GM12891 (cell line): ENCODE data around the gene FBXO9.

Source experiments
- POLR2A ChIP-seq: IDR thresholded peaks from 2 replicates; pipeline ENCODE4 v1.6.1; 2011; ENCODE audit warnings: low read depth, low read length, control low read depth
- SPI1 ChIP-seq: IDR thresholded peaks from 2 replicates; pipeline ENCODE4 v1.6.1; 2011; ENCODE audit warnings: low read depth, low read length, control low read depth

- TF ChIP-seq SPI1 (no peak), POLR2A (no peak)
These were observed 2.7 kb downstream of the FBXO9 start for GRCh38 chr6:53067849-53068361.
